ENCODE data around the gene TCF7L2.

DNA sequence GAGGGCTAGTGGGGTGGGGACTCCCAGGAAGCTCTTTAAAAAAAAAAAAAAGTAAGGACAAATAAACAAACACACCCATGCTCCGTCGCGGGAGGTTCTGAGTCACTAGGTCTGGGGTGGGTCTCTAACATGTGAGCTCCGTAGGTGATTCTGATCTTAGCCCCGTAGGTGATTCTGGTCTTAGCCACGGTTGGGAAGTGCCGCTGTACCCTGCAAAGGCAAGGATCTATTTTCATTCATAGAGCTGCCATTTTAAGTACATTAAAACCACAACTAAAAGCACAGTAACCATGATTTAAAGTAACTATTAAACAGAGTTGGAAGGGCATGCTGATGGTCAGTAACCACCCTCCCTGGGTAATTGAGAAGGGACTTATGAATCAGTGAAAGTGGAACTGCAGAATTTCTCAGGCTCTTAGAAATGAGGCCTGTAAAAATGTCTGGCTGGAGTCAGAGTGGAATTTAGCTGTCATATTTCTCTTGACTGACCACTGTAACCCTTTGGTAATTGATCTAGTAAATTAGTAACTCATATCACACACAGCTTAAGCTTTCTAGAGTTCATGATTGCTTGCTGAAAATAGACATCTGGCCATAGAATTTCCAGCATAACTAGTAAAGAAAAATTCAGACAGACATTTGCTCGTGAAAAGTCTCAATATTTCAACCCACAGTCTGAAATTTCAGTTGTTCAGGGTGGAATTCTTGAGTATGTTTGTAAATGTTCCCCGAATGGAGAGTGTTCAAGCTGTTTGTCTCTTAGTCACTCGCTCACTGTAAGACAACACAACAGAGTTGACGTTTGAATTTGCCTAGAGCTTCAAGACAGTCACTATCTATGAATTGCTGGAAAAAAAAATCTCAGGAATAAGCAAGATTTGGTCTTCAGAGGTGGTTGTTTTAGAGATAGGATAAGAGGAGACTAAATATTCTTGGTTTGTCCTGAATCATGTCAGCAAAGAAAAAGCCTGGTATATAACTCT, 34.2 kb upstream of the TCF7L2 start:
- TF ChIP-seq, protein P1, sequence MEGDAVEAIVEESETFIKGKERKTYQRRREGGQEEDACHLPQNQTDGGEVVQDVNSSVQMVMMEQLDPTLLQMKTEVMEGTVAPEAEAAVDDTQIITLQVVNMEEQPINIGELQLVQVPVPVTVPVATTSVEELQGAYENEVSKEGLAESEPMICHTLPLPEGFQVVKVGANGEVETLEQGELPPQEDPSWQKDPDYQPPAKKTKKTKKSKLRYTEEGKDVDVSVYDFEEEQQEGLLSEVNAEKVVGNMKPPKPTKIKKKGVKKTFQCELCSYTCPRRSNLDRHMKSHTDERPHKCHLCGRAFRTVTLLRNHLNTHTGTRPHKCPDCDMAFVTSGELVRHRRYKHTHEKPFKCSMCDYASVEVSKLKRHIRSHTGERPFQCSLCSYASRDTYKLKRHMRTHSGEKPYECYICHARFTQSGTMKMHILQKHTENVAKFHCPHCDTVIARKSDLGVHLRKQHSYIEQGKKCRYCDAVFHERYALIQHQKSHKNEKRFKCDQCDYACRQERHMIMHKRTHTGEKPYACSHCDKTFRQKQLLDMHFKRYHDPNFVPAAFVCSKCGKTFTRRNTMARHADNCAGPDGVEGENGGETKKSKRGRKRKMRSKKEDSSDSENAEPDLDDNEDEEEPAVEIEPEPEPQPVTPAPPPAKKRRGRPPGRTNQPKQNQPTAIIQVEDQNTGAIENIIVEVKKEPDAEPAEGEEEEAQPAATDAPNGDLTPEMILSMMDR (IDR thresholded peaks at IDR 0.05; ENCODE audit: insufficient read depth, low read length): no peak
- TF ChIP-seq GABPA (IDR thresholded peaks at IDR 0.05; ENCODE audit: low read depth): no peak
- no peak for TF ChIP-seq POLR2AphosphoS5 (IDR thresholded peaks at IDR 0.05; ENCODE audit: low read depth)
- TF ChIP-seq, protein P2, sequence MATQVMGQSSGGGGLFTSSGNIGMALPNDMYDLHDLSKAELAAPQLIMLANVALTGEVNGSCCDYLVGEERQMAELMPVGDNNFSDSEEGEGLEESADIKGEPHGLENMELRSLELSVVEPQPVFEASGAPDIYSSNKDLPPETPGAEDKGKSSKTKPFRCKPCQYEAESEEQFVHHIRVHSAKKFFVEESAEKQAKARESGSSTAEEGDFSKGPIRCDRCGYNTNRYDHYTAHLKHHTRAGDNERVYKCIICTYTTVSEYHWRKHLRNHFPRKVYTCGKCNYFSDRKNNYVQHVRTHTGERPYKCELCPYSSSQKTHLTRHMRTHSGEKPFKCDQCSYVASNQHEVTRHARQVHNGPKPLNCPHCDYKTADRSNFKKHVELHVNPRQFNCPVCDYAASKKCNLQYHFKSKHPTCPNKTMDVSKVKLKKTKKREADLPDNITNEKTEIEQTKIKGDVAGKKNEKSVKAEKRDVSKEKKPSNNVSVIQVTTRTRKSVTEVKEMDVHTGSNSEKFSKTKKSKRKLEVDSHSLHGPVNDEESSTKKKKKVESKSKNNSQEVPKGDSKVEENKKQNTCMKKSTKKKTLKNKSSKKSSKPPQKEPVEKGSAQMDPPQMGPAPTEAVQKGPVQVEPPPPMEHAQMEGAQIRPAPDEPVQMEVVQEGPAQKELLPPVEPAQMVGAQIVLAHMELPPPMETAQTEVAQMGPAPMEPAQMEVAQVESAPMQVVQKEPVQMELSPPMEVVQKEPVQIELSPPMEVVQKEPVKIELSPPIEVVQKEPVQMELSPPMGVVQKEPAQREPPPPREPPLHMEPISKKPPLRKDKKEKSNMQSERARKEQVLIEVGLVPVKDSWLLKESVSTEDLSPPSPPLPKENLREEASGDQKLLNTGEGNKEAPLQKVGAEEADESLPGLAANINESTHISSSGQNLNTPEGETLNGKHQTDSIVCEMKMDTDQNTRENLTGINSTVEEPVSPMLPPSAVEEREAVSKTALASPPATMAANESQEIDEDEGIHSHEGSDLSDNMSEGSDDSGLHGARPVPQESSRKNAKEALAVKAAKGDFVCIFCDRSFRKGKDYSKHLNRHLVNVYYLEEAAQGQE (IDR thresholded peaks at IDR 0.05; ENCODE audit: insufficient replicate concordance, low read depth): no peak
